ENCODE measurements around the gene CRABP1. TPM values are rescaled to one million over a fixed set of nuclear protein-coding genes. Genes with fewer than 3 reads are reported as not detected.

The CRABP1 gene
- total RNA-seq, 2 donors from 2014 or later: 103 TPM

DNA sequence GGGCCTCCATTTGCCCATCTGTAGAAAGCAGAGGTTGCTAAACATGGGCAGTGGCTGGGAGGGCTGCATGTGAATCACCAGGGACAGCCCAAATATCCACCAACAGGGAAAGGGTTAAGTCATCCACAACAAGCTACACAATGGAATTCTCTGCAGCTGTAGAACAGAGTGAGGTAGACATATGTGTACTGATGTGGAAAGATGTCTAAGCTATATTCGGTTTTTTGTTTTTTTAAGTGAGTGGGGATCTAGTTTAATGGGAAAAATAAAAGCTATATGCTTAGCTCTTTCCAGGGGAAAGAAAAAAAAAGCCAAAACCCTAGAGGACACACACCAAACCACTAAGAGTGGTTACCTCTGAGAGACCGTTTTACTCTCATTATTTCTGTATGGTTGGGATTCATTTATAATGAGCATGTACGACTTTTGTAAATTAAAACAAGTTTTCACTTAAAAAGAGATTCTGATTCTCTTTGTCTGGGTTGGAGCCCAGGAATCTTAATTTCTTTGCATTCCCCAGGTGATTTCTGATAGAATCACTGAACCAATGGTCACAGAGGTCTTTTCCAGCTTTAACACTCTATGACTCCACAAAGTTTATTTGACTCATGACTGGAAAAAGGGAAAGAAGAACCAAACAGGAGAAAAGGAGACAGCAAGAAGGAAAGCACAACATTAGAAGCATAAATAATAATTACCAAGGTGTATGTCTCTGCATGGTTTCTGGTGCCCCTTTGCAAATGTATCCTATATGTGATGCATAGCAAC is 19.1 kb downstream of the CRABP1 start:
- Histone ChIP-seq H3K27ac (ENCODE audit: low read depth, low read length) (no peak overlapping the region), H3K27me3 (ENCODE audit: control insufficient read depth, insufficient read depth, low read length, poor library complexity, severe bottlenecking) (no peaks in the 10 kb centered on the region), H3K9me3 (ENCODE audit: control insufficient read depth, low read length) (no peaks in the 10 kb centered on the region), H3K4me3 (ENCODE audit: low read length) (no peak overlapping the region), H3K36me3 (ENCODE audit: control insufficient read depth, insufficient read depth, low read length) (no peaks in the 10 kb centered on the region), H3K4me1 (ENCODE audit: control insufficient read depth, insufficient read depth, low read length) (no peaks in the 10 kb centered on the region), H3K9ac (ENCODE audit: extremely low read depth, low read length, poor library complexity, severe bottlenecking) (no peak overlapping the region)
- TF ChIP-seq, protein P1, sequence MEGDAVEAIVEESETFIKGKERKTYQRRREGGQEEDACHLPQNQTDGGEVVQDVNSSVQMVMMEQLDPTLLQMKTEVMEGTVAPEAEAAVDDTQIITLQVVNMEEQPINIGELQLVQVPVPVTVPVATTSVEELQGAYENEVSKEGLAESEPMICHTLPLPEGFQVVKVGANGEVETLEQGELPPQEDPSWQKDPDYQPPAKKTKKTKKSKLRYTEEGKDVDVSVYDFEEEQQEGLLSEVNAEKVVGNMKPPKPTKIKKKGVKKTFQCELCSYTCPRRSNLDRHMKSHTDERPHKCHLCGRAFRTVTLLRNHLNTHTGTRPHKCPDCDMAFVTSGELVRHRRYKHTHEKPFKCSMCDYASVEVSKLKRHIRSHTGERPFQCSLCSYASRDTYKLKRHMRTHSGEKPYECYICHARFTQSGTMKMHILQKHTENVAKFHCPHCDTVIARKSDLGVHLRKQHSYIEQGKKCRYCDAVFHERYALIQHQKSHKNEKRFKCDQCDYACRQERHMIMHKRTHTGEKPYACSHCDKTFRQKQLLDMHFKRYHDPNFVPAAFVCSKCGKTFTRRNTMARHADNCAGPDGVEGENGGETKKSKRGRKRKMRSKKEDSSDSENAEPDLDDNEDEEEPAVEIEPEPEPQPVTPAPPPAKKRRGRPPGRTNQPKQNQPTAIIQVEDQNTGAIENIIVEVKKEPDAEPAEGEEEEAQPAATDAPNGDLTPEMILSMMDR (conservative IDR thresholded peaks at IDR 0.05): no peak
- no peaks in the 10 kb centered on the region for H3K36me3 Mint-ChIP-seq (ENCODE audit: low read depth)
- DNase-seq: no peak
- WGBS, 2 experiments (ENCODE audit: insufficient coverage in 1 of 2, insufficient read length in 1 of 2): 20 to 76% methylated on average over 1 to 3 of the region's 3 CpGs
- H3K27me3 Mint-ChIP-seq (ENCODE audit: insufficient read depth): peaks cover 4% of the 10 kb centered on the region
- no peak overlapping the region for H3K27ac Mint-ChIP-seq
- no peak overlapping the region for H3K4me3 Mint-ChIP-seq
- no peaks in the 10 kb centered on the region for H3K9me3 Mint-ChIP-seq
- H3K4me1 Mint-ChIP-seq: peaks cover 5% of the 10 kb centered on the region

DNA sequence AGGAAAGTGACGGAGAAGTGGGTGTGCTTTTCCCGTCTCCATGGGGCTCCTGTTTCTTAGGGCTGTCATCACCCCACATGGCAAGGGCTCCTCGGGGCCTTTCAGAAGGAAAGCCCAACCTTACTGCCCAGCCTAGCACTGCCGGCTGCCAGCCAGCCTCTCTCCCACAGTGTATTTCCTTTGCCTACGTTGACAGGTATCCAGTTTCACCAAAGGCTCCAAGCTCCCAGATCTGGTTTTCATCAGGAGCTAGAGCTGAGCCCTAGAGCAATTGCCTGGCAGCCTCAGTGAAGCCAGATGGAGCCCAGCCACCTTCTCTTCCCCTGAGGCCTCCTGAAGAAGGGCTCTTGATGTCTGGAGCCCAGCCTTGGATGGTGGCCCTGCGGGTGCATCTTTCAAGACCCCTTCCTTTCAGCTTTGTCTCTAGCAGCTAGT is 20.2 kb downstream of the CRABP1 start:
- TF ChIP-seq, protein P1 (conservative IDR thresholded peaks at IDR 0.05): no peak
- no peak overlapping the region for H3K4me3 Mint-ChIP-seq
- no peak overlapping the region for H3K27ac Mint-ChIP-seq
- no peak overlapping the region for H3K9ac ChIP-seq (ENCODE audit: extremely low read depth, low read length, poor library complexity, severe bottlenecking)
- no peaks in the 10 kb centered on the region for H3K27me3 ChIP-seq (ENCODE audit: control insufficient read depth, insufficient read depth, low read length, poor library complexity, severe bottlenecking)
- no peaks in the 10 kb centered on the region for H3K4me1 ChIP-seq (ENCODE audit: control insufficient read depth, insufficient read depth, low read length)
- no peaks in the 10 kb centered on the region for H3K36me3 ChIP-seq (ENCODE audit: control insufficient read depth, insufficient read depth, low read length)
- no peak overlapping the region for H3K27ac ChIP-seq (ENCODE audit: low read depth, low read length)
- no peak for DNase-seq
- H3K9me3 ChIP-seq (ENCODE audit: control insufficient read depth, low read length): no peaks in the 10 kb centered on the region
- H3K4me1 Mint-ChIP-seq: peaks cover 5% of the 10 kb centered on the region
- no peak overlapping the region for H3K4me3 ChIP-seq (ENCODE audit: low read length)
- no peaks in the 10 kb centered on the region for H3K9me3 Mint-ChIP-seq
- H3K27me3 Mint-ChIP-seq (ENCODE audit: insufficient read depth): peaks cover 4% of the 10 kb centered on the region
- 73 to 90% methylated on average over 3 to 6 of the region's 6 CpGs for WGBS, 2 experiments (ENCODE audit: insufficient coverage in 1 of 2, insufficient read length in 1 of 2)
- no peaks in the 10 kb centered on the region for H3K36me3 Mint-ChIP-seq (ENCODE audit: low read depth)

DNA sequence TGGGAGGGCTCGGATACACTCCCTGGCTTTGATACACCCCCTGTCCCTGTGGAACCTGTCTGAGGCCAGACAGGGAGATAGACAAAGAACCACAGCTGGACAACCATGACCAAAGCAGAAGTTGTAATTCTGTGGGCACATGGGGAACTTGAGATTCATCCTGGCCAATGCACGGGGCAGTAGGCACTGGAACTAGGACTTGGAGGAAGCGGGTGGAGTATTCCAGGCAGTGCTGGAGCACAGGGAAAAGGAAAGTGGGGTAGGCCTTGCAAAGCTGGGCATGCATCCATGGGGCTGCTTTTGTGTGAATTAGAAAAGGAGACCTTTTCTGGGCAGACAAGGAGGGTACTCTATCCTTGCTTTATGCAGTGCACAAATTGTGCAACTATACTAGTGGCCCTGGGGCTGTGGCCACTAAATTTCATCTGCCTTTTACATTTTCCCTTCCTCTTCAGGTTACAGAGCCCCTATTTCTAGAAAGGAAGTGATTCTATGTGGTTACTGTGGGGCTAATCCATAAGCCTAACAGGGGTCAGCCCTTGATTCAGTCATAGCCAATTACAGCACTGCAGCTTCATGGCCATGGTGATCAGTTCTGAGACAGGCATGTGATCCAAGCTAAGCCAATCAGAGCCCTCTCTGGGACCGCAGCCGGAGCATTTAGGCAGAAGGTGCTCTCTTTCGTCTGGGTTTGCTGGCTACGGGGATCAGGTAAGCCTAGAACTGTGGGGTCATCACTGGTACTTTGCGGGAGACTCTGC is 21.0 kb downstream of the CRABP1 start:
- peaks cover 5% of the 10 kb centered on the region for H3K4me1 Mint-ChIP-seq
- Histone ChIP-seq H3K9ac (ENCODE audit: extremely low read depth, low read length, poor library complexity, severe bottlenecking) (no peak overlapping the region), H3K4me1 (ENCODE audit: control insufficient read depth, insufficient read depth, low read length) (no peaks in the 10 kb centered on the region), H3K27me3 (ENCODE audit: control insufficient read depth, insufficient read depth, low read length, poor library complexity, severe bottlenecking) (no peaks in the 10 kb centered on the region), H3K36me3 (ENCODE audit: control insufficient read depth, insufficient read depth, low read length) (no peaks in the 10 kb centered on the region), H3K4me3 (ENCODE audit: low read length) (no peak overlapping the region), H3K27ac (ENCODE audit: low read depth, low read length) (no peak overlapping the region), H3K9me3 (ENCODE audit: control insufficient read depth, low read length) (no peaks in the 10 kb centered on the region)
- TF ChIP-seq, protein P1 (conservative IDR thresholded peaks at IDR 0.05): no peak
- no peak overlapping the region for H3K4me3 Mint-ChIP-seq
- 94 to 96% methylated on average over 6 to 8 of the region's 8 CpGs for WGBS, 2 experiments (ENCODE audit: insufficient coverage in 1 of 2, insufficient read length in 1 of 2)
- no peak overlapping the region for H3K27ac Mint-ChIP-seq
- no peaks in the 10 kb centered on the region for H3K9me3 Mint-ChIP-seq
- DNase-seq: peak; percentile 70
- no peaks in the 10 kb centered on the region for H3K36me3 Mint-ChIP-seq (ENCODE audit: low read depth)
- H3K27me3 Mint-ChIP-seq (ENCODE audit: insufficient read depth): peaks cover 4% of the 10 kb centered on the region
